Fibroblast of peridontal ligament (primary cell): ENCODE measurements around the gene MED13L.

Experiments used
- DNase-seq: peaks from one replicate; pipeline ENCODE4 v3.0.0-alpha.2; 2010; ENCODE audit errors: extremely low read depth

Gene MED13L

GRCh38 chr12:116213014-116213413 is 64.5 kb downstream of the MED13L start:
- no peak for DNase-seq

DNA sequence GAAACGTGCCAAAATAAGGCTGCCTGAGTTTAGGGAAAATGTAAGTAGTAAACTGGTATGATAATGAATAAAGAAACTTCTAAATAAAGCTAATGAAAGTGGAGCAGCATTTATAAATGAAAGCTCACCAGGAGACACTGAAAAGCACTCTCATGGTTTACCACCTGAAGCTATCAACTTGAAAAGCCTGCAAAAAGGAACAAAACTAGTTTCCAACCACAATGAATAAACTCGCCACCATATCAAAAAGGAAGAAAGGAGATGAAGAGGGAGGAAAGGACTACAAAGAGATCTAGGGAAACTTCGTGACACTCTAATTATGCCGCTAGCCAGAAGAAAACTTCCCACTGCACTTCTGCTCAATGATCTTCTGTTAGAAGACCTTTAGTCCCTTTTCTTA is 66.7 kb downstream of the MED13L start:
- DNase-seq = no peak

DNA sequence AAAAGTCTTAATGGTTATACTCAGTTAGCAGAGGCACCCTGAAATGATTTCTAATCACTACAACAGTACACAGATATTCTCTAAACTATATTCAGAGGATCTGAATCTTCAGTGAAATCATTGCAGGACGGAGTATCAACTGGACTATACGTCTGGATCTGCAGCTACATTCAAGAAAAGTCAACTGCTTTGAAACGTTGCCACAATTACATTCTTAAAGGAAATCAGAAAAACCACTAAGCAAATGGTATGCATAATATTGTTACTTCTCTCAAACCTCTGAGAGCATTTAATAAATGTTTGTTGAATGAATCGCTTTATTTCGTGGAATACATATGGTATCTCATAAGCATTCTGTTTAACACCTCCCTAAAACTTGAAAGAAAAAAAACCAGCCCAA is 67.4 kb downstream of the MED13L start:
- DNase-seq = peak; percentile 40

DNA sequence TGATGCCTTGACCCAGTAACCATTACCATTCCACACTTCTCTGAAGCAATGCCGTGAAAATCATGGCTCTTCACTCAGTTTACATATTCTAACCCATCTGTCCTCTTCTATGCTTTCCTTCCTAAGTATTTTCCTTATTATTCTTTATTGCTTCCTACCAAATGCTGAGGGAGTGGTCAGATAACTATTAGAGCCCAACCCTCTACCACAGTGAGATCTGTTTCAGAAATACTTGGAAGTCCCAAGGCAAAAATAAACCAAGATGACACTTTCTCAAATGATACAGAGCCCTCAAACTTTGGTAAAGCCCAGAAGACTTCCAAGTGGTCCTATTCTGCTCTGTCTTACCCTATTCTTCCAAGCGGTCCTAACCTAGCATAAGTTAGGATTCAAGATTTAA is 68.0 kb downstream of the MED13L start:
- DNase-seq = no peak

- DNase-seq = no peak
These were observed 70.2 kb downstream of the MED13L start for GRCh38 chr12:116207274-116207673.

DNA sequence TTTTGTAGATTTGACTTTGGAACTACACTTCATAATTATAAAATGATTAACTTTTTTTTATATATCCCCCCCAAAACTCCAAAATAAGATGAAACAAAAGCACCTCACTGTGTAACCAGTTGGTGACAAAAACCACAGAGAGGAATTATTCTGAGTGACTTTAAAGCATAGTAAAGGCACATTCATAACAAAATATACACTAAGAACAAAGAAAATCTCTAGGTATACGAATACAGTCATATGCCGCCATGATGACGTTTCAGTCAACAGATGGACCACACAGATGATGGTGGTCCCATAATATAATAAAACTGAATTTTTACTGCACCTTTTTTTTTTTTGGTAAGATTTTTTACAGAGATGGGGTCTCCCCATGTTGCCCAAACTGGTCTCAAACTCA is 70.7 kb downstream of the MED13L start:
- no peak for DNase-seq

GRCh38 chr12:116204785-116205184 is 72.7 kb downstream of the MED13L start:
- DNase-seq = no peak

- no peak for DNase-seq
These were observed 73.3 kb downstream of the MED13L start for GRCh38 chr12:116204169-116204568.

DNA sequence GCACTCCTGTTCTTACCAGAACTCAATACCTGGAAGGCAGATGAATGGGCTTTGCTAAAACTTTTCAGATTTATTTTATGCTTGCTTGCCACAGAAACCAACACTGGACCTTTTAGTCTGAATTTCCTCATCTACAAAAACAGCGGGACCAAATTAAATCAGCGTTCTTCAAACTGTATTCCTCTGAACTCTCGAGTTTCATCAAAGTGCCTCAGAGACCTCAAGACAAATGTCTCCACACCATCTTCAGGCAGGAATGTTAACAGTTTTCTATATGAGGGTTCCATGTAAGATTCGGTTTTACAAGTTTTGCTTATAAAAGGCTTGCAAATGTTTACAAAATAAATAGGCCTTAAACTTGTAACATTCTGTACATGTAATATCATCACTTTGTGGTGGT is 74.6 kb downstream of the MED13L start:
- DNase-seq = peak; percentile 73

- peak; percentile 49 for DNase-seq
These were observed 75.1 kb downstream of the MED13L start for GRCh38 chr12:116202433-116202832.

- DNase-seq = peak; percentile 89
These were observed 75.6 kb downstream of the MED13L start for GRCh38 chr12:116201908-116202307.

GRCh38 chr12:116201359-116201758 is 76.1 kb downstream of the MED13L start:
- DNase-seq = no peak

DNA sequence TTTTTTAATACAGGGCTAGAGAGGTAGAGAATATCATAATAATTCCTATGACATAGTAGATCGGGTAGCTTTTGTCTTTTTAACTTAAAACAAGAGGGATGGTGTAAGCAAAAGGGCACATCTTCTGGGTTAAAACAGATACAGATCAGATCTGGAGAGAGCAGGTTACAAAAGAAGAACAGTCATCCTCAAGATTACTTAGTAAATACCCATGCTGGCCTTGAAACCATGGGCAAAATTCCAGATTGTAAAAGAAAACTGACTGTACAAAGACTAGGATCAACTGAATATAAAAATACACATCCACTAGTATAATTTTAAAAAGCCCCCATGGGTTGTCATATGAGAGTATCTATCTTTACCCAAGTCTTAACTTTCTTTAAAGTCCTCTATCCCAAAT is 76.7 kb downstream of the MED13L start:
- peak; percentile 67 for DNase-seq

- DNase-seq = peak; percentile 43
These were observed 78.3 kb downstream of the MED13L start for GRCh38 chr12:116199160-116199706.

- no peak for DNase-seq
These were observed 80.5 kb downstream of the MED13L start for GRCh38 chr12:116196752-116197718.

- DNase-seq = peak; percentile 31
These were observed 81.3 kb downstream of the MED13L start for GRCh38 chr12:116196226-116196625.

DNA sequence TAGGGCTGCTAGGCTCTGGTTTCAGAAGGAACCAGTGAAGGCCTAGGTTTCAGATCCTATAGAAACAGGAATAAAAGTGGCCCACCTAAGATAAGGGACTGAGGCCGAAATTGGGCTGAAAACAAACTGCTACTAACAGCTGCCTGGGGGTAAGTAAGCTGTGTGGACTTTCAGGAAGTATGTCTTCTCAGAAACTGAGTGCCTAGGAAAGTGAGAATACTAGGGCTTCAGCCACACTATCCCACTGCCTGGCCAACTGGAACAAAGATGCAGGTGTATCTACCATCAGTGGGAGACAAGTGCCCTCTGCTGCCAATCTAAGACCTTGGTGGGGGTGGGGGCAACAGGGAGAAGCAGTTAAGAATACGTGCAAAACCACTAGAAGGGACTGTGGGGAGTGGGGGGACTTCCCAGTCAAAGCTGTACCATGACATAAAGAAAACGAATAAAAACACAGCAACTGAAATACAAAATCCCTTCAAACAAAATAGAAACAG is 82.5 kb downstream of the MED13L start:
- DNase-seq = no peak

- no peak for DNase-seq
These were observed 87.8 kb downstream of the MED13L start for GRCh38 chr12:116189692-116190091.

DNA sequence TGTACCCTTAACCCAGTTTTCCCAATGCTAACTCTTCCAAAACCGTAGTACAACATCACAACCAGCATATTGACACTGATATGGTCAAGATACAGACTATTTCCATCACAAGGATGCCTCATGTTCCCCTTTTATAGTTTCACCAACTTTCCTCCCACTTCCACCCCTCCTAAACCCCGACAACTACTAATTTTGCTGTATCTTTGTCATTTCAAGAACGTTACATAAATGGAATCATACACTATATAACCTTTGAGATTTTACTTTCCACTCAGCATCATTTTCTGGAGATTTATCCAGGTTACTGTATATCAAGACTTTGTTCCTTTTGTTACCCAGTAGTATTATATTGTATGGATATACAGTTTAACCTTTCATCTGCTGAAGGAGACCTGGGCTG is 88.9 kb downstream of the MED13L start:
- DNase-seq = no peak

DNA sequence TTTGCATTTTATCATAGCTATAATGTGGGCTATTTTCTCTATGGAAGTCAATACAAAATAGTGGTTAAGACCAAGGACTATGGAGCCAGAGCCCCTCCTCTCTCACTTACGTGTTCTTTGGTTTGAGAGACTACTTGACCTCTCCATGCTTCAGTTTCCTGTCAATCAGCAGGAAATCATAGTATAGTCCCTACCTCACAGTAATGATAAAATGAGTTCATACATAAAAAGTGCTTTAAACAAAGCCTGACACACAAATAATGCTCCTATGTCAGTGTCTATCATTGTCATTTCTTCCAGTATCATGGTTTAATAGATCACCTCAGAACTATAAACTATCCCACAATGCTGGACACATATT is 90.4 kb downstream of the MED13L start:
- no peak for DNase-seq

DNA sequence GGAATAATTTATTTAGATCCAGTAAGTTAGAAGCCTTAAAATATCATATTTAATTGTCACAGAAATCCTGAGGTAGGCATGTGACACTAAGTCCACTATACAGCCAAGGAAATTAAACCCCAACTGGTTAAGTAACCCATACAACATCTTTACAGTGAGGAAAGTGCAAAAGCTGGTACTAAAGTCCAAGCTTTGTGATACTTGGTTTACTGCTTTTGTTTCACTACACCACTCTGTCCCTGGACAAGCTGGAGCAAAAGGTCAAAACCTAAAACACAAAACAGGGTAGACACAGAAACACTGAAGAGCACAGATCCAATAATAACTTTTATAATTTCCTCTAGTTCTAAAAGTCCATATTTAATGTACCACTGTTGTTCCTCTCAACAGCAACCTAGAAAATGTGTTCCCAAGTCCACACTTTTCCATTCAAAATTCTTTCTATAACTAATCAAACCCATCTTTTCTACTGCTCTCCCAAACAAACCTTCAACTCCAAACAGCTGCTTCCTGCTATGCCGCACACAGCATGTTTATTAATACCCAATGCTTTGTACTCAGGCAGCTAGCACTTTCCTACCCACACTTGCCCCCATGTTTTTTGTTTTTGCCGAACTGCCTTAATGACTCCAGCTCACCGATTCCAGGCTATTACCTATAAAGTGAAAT is 90.9 kb downstream of the MED13L start:
- no peak for DNase-seq

DNA sequence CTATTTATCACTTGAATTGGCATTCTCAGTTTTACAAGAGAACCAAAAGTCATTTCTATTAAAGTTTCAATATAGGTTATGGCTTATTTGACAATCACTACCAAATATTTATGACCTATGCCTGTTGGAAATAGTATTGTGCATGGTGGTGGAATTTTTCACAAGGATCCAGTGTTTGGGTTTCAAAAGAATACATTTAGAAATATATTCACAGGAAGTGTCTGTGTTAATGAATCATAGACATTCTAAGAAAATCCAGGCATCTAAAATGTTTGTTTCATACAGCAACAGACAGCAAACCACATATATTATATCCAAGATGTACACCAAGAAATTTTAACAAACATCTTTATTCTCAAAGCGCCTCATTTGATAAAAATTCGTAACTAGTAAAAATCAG is 92.7 kb downstream of the MED13L start:
- no peak for DNase-seq

GRCh38 chr12:116183741-116184141 is 93.8 kb downstream of the MED13L start:
- peak; percentile 40 for DNase-seq
